NCI-H2029 (cell line): Measurements from ENCODE around the gene NELFB.

Experiments used
- DNase-seq: peaks from one replicate; lab custom pipeline; 2025; lab: John Stamatoyannopoulos, UW

The NELFB gene

DNA sequence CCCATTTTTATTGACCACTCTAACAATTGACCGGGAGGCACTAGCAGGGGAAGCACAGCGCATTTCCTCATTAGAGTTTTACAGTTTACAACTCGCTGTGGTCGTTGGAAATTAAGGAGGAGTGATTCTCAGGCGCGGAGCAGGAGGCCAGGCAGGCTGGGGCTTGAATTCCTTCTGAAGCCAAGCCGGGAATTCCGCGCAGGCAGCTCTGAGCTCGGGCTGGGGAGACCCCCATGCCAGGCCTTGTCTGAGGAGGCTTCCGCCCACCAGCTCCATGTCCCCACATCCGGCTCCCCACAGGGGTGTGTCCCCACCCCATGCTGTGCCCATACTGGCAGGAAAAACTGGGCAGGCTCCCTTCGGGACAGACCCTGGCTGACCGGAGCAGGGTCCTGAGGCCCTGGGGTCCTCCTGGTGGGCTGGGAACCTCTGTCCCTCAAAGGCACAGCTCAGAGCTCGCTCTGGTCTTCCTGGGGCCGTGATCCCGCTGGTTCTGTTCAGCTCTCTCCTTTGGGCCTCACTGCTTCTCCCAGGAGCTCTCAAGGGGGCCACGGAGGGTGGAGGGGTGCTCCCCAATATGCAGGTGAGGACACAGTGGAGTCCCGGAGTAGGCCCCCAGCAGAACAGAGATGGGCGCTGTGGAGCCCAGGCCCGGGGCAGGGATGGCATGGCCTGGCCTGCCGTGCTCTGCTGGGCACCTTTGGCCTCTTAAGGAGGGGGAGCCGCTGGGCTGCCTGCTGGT lies 48.2 kb downstream of the NELFB start:
- no peak for DNase-seq

GRCh38 chr9:137303893-137304382 lies 48.8 kb downstream of the NELFB start:
- no peak for DNase-seq

DNA sequence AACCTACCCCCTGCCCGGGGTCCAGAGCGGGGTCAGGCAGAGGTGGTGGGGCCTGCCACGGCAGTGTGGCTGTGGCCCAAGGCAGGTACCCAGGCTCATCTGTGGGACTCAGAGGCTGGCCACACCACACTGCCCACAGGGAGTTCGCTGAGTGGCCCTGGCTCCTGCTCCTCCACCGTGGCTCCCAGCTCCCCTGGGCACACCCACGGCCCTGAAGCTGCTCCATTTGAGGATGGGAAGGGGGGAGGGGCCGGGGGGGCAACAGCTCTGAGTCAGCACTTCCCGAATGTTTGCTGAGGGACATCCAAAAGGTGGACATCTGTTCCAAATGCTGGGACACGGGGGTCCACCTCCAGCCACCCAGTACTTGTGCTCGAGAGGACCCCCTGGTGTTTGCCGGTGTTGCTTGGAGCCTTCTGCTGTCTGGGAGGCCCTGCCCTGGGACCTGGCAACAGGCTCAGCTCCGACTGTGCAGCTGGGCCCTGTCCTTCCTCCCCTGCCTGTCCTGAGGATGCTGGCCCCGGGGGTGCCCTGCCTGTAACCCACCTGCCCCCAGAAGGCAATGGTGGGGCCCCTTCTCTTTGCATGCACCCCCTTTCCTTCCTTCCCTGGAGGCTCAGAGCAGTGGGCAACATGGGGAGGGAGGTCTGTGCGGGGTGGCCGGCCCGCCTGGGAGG lies 49.4 kb downstream of the NELFB start:
- DNase-seq: no peak

DNA sequence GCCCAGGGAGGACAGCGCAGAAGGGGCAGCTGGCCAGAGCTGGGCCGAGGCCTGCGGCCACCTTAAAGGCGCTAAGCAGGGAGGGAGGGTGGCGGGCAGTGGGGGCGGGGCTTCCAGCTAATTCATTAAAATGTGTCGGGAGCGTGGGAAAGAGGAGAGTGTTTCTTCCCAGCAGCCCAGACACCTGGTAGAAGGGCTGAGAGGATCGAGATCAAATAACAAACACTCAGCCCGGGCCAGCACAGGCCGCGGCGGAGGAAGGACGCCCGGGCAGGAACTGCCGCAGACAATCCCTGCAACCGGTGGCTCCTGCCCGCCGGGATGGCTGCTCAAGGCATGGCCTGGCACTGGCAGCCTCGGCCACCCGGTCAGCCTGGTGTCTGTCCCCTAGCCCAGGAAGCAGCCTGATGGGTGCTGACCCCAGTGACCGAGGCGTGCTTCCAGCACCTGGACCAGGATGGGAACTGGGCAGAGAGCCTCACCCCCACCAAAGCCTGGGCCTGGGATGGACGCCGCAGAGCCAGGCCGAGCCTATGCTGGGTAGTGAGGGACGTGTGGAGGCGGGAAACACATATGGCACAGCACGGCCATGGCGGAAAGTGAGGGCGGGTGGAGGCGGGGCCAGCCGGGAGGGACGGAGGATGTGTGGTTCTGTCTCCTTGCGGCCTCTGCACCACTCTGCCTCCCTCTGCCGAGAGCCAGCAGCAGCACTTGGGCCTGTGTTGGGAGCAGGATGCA lies 50.1 kb downstream of the NELFB start:
- DNase-seq: peak; percentile 90

- no peak for DNase-seq
Observed at GRCh38 chr9:137305798-137306065, 50.6 kb downstream of the NELFB start.

- no peak for DNase-seq
Observed at GRCh38 chr9:137306066-137306849, 51.1 kb downstream of the NELFB start.

DNA sequence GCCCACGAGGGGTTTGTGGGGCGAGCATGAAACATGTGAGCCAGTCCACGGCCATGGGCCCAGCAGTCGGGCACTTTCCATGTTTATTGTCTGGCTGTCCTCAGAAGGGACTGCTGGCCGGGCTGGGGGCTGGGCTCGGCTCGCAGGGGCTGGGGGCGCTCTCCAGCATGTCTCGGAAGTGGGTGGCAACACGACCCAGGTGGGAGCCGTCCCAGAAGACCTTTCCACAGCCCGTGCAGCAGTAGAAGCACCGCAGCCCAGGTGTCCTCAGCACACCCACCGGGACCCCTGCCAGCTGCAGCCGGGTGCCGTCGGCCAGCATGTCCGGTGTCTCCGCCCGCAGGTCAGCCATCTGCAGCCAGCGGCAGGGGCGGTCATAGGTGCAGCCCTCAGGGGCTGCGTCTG lies 51.7 kb downstream of the NELFB start:
- no peak for DNase-seq

DNA sequence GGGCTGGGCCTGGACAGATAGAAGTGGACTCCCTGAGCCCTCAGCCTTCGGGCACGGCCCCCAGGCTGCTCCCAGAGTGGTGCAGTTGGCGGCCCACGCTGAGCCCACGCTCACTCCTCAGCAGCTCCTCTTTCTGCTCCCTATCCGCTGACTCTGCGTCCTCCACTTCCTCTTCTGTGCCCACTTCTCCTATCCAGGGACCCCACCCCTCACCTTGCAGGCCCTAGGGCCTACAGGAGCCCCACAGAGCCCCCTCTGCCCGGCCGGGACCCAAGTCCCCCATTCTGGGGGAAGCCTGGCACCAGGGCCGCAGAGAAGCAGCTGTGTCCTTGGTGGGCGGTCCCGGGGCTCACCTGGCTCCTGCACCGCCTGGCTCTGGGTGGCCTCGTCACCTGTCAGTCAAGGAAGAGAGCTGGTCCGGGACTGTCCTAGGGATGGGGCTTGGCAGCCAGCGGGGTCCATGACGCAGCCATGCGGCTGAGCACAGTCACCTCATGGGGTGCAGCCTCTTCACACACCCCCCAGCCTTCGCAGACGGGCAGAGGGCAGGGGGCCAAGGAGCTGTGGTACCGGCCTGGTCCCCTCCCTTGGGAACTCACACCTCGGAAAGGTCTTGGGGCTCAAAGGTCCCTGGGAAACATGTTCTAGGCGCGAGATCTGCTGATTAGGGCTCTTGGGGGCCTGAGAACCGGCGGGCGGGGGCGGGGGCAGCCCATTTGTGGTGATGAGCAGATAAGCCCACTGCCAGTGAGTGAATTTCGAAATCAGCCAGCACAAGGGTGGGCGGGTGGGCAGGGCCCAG lies 52.3 kb downstream of the NELFB start:
- DNase-seq: no peak

DNA sequence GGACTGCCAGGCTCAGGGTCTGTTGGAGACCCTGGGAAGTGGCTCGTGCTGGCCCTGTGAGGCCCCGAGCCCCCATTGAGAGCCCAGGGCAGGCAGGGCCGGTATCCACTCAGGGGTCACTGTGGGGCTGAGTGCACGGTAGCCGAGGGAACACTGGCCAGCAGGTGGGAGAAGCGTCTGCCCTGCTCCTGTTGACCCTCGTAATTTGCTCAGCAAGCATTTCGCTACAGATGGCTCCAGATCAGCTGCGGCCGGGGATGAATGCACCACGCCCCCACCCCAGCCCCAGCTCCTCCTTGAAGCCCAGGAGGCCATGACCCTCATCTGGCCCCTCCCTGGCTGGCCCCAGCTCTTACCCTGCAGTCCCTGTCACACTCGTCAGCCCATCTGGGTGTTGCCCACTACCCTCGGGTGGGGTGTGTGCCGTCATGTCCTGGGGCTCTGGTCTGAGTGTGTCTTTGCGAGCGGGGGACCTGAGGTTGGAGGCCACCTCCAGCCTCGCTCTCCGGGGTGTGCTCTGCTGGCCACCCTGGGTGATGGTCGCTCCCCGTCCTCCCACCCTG lies 53.0 kb downstream of the NELFB start:
- DNase-seq: no peak

GRCh38 chr9:137309368-137310188 lies 54.5 kb downstream of the NELFB start:
- no peak for DNase-seq

- peak; percentile 50 for DNase-seq
Observed at GRCh38 chr9:137310189-137311052, 55.3 kb downstream of the NELFB start.

GRCh38 chr9:137311171-137311985 lies 56.3 kb downstream of the NELFB start:
- peak; percentile 68 for DNase-seq

DNA sequence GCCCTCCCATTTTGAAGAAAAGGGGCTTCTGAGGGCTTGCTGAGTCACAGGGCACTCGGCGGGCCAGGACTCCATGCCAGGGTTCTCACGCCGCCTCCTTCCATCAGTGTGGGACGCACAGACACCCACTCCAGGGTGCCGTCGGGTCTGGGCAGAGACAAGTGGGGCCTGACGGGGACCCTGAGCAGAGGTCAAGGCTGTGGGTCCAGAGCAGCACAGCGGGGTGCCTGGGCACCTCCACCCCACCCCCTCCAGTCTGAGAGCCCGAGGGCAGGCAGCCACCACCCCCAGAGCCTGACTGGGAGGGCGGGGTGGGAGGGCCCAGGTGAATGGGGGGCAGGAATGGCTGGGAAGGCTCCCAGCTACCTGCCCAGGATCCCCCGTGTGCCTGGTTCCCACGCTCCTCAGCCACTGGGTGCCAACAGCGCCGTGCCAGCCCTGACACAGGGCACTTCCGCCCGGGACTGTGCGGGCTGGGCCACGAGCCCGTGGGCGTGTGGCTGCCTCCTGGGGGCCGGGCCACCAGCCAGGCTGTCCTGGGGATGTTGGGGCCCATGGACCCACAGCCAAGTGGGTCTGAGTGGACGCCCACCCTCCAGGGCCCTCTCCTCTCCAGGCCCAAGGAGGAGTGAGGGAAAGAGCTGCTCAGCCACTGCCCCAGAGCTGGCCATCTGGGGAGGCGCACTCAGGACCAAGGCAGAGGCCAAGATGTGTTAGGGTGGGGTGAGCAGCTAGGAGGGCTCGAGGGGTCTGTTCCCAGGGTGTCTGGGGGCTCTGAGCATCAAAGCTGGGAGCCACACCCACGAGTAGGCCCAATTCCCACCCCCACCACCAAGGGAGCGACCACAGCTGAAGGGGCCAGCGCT lies 57.1 kb downstream of the NELFB start:
- no peak for DNase-seq

DNA sequence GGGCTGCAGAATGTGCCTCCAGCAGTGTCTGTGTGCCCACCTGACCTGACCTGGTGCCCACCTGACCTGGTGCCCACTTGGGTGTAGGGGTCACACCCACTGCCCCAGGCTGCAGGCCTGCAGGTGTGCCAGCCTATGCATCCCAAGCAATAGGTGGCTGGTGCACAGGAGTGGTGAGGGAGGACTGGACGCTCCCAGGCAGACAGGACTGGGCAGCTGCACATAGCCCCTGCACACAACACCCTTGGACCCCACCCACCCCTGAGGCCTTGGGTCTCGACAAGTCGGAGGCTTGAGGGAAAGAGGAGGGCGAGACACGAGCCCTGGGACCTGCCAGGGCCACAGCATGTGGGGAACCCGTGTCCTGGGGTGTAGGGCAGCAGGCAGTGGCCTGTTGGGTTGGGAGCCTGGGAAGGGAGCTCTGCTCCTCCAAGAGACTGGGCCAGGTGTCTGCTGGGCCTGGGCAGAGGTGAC lies 57.8 kb downstream of the NELFB start:
- DNase-seq: no peak

DNA sequence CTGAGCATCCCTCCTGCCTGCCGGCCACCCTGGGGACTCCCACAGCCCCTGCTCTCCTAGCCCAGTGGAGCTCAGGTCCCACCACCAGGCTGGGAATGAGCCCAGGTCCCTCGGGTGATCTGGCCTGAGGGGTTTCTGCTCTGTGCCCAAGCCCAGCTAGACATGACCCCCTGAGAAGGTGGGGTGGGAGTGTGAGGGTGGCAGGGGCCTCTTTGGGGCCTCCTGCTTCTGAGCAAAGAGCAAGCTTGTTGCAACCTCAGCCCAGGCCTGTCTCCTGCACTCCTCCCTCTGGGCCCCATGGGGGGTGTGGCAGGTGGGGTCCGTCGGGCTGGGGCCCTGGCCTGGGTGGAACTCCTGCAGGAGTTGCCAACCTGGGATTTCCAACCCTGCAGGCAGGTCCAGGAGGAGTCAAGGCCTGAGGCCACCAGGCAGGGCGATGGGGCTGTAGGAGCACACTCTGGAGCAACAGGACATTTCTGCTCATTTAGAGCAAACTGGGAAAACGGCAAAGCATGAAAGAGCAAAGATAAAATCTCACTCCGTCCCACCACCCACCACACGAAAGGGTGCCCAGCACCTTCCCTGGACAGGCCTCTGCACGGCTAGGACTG lies 58.3 kb downstream of the NELFB start:
- DNase-seq: no peak

DNA sequence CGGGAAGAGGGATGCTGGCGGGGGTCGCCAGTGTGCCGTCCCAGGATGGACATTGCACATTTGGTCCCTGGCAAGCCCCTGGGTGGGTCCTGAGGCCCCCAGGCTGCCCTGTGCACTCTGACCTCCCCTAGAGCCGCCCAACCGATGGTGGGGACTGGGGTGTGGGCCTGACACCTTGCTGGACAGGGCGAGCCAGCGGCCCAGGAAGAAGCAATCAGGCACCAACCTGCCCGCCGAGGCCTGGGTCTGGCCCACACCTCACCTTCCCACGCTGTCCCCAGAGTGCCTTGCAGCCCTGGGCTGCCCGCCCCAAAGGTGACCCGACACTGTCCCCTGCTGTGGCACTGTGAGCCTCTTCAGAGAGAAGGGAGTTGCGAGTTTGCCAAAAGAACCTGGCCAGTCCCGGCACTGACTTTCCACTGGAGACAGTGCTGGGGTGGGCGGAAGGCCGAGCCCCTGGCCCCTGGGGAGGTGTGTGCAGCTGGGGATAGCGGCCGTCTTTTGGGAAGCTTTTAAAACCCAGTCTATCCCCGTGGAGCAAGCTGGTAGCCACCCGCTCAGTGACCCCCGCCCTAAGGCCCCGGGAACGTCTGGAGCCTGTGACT lies 58.9 kb downstream of the NELFB start:
- DNase-seq: no peak
